NCI-H1436 treated with DMSO at 0.1 percent for 48 hours (cell line): ENCODE results near the gene KIT.

Source experiments
- DNase-seq: peaks from one replicate; lab custom pipeline; 2025; lab: John Stamatoyannopoulos, UW

KIT gene

DNA sequence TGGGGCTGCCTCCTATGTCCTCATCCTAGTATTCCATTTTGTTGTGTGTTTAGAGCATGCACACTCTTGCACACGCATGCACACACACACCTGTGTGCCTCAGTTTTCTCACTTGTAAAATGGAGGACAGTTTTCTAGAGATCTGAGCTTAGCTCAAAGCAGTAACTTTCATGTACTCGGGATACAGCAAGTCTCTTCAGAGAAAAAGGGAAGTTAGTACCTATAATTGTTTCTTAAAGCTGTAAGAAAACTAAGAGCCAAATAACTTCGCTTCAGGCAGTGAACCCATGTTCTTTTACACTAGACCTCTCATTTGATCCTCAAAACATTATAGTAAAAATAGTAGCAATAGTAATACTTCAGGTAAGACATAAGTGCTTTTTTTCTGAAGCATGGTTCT lies 49.6 kb downstream of the KIT start:
- DNase-seq = no peak

DNA sequence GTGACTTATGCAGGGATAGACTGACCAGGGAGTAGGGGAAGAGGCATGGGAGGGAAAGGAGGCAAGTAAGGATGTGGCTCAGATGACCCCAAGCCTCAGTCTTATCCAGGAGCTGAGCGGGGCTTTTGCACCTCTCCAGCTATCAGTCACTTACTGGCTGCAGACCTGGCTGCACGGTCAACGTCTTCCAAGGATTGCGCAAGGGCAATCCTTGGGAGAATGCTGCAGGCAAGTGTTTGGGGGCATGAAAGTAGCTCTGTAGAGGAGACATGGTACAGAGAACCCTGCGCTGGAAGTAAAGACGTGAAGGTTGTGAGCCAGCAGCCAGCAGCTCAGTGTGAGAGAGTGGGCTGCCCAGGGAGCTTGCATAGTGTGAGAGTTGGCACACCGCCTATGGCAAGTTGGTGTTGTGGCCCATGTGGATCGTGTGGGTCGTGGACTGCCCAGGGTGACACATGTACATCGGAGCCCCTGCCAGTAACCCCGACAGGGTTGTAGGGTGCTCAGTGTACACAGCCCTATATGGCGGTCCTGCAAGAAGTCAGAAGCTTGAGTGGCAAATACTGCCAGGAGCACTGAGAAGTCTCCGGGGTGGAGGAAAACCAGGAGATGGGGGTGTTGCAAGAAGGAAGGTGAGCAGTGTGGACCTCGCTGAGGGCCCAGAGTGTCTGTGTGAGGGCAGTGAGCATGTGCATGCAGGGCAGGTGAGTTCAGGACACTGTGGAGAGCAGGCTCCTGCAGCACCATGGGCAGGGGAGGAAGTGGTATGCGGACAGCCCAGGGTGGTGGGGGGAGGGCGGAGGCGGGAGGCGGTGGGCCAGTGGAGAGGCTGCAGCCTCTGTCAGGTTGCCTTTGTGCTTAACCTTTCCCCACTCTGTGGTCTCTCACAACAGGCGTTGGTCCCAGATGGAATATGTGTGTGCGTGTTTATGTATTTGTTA lies 50.9 kb downstream of the KIT start:
- DNase-seq = no peak

DNA sequence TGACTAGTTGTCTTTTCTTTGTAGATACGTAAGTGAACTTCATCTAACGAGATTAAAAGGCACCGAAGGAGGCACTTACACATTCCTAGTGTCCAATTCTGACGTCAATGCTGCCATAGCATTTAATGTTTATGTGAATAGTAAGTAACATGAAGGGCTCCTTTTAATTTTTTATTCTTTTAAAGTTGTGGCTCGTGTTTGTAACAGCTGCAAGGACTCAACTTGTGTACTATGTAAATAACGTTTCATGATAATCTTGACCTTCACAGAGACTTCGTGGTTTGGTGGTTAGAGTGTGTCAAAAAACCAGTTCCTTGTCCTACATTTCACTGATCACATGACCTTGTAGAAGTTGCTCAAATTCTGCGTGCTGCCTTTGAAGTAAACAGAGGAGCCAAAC lies 51.6 kb downstream of the KIT start:
- DNase-seq = no peak

DNA sequence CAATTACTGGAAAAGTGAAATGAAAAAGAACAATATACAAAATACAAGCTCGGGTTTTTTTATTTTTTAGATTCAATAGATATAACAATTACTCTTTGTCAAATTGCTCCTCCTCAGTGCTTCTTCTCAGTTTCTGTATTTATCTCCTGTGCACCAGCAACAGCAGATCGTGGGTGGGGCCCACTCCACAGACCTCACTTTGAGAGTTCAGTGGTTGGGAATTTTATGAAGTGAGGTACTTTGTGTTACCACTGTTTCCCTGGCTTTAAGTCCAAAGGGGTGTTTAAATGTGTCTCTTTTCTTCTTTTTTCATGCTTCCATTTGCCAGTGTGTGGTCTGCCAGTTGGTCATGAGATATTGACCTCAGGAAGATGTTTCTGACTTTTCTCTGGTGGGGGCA lies 54.4 kb downstream of the KIT start:
- DNase-seq = no peak

DNA sequence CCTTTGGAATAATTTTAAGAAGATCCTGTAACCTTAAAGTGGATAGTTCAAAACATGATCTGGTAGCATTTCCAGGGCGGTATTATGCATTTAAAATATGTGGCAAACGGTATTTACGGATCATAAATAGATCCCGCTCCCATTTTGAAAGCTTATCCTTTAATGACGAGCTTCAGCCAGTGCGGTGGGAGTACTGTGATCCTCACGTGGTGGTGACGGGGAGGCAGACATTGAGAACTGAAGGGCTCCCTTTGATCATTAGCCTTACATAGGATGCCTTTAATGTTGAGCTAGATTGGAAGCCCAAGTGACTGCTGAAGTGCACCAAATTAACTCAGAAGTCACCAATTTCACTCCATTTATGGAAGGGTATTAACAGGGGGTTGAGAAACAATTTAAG lies 56.9 kb downstream of the KIT start:
- no peak for DNase-seq

DNA sequence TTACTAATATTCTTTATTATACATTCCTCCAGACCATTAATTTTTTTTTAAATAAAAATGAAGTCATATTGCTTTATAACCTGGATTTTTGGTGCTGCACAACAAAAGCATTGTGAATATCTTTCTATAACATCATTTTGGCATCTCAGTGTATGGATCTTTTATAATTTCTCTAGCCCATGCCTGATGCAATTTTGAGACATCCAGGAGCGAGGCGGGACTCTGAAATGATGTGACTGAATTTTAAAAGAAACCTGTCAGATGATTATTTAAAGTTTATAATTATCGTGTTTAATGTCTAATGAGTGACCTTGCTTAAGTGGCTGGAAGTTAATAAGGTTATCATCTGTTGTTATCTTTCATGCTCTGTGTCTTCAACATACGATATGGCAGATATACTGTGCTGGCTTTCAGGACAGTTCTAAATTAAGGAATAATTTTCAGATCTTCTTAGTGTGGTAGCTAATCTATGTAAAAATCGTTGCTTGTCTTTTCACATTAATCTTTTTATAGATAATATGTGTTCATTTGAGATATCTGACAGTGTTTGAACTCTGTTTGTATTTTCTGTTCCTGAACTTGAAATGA lies 58.8 kb downstream of the KIT start:
- no peak for DNase-seq

DNA sequence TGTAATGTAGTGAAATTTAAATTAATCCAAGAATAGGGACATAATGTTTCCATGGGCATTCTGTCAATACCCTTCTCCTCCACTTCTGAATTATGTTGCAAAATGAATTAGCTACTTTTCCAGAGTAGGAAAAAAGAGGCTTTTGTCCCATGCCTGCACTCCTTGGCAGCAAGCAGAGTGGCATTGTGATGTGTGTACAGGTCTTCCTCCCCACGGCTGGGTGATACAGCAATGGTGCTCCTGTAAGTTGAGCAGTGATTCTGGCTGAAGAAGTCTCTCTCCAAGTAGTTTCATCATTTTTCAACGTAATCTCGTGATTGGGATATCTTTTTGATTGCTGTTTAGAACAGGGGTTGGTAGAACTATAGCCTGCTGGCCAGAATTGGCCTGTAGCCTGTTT lies 59.9 kb downstream of the KIT start:
- DNase-seq = no peak

DNA sequence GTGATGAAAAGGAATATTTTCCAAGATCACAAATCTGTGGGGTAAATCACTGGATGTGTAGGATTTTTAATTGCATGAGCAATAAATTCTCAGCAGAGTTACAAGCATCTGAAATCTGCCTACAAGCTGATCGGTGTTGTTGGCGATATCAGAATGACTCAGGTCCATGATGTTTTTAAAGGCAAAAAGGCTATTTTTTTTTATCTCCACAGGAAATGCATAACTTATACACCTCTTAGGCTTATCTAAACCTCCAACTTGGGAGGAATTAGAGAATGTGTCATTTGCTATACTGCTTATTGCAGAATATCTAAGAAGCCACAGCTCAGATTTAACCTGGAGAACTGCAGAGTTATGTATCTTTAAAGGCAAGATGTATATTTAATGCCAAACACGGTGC lies 61.6 kb downstream of the KIT start:
- no peak for DNase-seq

DNA sequence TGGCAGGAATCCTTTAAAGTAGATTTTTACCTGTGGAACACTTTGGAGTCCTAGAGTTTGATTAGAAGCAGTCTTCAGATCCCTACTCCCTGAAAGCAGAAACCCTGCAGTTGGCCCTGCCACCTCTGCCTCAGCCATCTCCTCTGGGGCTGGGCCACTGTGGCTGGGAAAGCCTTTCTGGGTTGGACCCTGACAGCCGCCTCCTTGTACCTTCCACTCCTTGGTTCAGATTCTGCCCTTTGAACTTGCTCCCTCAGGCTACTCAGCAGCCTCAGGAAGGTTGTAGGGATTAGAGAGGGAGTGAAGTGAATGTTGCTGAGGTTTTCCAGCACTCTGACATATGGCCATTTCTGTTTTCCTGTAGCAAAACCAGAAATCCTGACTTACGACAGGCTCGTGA lies 65.5 kb downstream of the KIT start:
- DNase-seq = no peak

DNA sequence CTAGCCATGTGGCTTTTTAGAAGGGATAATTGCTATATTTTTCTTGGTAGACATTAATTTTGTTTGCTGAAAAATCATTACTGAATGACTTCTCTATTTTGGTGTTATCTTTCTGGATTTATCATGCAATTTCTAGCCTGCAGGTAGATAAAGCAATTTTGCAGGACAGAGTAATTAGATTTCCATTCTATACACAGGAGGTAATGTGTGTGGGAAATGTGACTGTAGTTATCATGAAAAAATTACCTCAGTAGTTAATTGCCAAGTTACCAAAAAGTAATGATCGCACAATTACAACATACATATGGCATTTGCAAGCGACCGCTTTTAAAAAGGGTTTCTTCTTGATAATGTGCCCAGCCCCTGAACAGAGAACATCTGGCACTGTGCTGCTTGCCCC lies 66.1 kb downstream of the KIT start:
- DNase-seq = no peak

DNA sequence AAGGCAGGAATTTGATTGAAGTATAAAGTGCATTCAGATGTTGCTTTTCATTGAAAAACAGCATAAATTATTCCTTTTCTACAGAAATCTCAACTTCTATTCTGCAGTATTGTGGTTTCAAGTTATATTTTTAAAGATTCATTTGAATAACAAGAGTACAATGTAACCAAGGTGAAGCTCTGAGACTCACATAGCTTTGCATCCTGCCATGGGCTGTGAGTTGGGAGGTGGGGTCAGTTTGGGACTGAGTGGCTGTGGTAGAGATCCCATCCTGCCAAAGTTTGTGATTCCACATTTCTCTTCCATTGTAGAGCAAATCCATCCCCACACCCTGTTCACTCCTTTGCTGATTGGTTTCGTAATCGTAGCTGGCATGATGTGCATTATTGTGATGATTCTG lies 69.2 kb downstream of the KIT start:
- no peak for DNase-seq

DNA sequence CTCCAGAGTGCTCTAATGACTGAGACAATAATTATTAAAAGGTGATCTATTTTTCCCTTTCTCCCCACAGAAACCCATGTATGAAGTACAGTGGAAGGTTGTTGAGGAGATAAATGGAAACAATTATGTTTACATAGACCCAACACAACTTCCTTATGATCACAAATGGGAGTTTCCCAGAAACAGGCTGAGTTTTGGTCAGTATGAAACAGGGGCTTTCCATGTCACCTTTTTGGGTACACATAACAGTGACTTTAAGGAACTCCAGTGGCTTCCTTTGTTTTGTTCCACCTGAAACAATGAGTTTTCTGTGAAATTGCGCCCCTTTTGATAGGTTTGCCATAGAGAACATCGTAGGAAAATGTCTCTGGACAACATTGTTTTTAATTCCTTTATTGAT lies 69.6 kb downstream of the KIT start:
- no peak for DNase-seq

DNA sequence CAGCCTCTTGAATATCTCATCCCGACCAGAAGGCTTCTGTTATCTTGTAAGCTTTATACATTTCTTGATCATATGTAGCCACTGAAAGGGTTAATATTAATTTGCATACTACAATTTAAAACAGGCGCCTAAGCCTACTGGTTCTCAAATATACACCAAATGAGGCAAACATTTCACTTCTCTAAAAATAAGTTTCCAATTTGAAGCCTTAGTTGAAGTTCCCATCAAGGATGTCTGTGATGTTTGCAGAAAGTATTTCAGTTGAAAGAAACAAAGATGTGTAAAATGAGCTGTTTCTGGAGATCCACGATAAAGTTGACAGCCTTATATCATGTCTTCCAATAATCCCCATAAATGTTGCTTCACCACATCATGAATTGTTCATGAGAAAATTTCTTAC lies 70.6 kb downstream of the KIT start:
- DNase-seq = no peak

DNA sequence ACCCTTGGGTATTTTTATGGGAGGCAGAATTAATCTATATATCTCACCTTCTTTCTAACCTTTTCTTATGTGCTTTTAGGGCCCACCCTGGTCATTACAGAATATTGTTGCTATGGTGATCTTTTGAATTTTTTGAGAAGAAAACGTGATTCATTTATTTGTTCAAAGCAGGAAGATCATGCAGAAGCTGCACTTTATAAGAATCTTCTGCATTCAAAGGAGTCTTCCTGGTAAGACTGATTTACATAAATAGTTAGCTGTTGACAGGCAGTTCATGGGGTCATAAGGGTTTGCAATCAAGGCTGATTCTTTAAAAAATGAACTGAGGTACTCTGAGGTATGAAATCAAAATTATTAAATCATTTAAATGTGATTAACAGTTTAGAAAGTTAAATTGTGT lies 71.5 kb downstream of the KIT start:
- no peak for DNase-seq

DNA sequence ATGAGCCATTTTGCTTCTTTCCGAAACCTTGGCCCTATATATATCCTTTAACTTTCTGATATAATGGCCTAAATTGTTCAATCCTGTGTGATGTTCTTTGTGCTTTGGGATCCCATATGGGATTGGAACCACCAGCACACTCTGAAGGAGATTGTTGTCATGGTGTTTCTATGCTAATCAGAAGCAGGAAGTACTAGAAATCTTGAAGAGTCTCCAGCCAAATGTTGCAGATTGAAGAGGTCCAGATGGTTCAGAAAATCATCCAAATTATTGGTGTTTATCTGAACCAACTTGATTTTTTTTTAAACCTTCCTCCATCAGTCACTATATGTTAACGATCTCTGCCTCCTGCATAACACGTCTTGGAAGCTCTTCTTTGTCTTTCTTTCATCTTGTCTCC lies 72.8 kb downstream of the KIT start:
- DNase-seq = no peak

DNA sequence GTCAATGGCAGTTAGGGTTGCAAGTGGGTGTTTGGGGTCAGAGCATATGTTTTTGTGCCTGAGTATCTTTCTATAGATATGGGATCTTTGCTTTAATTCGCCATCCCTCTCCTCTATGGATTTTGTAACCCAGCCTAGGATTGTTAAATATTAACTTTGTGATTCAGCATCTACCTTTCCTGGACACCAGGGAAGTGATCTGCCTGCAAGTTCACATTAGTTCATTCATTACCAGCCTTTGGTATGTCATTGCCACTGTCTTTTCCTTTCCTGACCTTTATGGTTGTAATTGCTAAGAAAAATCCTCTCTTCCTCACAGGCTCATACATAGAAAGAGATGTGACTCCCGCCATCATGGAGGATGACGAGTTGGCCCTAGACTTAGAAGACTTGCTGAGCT lies 73.8 kb downstream of the KIT start:
- no peak for DNase-seq

DNA sequence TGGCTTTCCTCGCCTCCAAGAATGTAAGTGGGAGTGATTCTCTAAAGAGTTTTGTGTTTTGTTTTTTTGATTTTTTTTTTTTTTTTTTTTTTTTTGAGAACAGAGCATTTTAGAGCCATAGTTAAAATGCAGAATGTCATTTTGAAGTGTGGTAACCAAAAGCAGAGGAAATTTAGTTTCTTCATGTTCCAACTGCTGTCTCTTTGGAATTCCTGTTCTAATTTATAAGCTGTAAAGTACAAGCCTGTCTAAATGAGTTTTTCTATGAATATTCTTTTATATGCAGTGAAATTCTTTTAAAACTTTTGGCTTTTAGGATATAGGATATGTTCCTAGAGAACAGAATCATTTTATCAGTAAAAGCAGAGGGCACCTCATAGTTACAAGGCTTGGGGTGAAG lies 74.2 kb downstream of the KIT start:
- no peak for DNase-seq

DNA sequence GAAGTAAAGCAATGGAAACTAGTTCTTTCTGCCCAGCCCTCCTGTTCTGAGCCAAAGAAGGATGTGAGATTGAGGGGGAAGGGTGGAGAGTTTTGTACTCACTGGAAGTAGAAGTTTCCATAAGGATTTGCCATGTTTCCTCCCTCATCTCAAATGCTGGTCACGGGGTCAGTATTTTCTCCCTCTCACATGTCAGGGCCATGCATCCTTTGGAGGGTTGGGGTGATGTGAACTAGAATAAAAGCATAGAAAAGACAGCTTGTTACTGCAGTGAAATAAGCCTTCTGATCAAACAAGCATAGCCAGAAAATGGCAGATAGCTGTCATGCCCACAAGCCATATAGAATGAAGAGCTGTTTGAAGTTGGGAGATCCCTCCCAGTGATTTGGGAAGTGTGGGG lies 79.7 kb downstream of the KIT start:
- no peak for DNase-seq

DNA sequence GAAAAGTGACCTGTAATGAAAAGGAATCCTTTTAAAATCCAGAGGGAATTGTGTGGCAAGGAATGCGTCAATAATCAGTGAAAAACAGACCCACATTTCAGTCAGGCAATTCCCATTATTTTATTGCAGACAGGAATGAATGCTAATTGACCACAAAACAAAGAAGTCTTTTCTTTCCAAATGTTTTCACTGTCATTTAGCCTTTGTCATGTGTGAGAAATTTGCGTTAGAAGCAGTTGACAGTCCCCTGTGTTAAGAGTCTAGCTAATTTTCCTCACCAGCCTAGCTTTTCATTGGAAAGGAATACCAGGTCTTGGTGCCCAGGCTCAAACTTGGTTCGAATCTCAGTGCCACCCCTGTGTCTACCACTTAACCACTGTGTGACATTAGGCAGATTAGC lies 83.4 kb downstream of the KIT start:
- no peak for DNase-seq

DNA sequence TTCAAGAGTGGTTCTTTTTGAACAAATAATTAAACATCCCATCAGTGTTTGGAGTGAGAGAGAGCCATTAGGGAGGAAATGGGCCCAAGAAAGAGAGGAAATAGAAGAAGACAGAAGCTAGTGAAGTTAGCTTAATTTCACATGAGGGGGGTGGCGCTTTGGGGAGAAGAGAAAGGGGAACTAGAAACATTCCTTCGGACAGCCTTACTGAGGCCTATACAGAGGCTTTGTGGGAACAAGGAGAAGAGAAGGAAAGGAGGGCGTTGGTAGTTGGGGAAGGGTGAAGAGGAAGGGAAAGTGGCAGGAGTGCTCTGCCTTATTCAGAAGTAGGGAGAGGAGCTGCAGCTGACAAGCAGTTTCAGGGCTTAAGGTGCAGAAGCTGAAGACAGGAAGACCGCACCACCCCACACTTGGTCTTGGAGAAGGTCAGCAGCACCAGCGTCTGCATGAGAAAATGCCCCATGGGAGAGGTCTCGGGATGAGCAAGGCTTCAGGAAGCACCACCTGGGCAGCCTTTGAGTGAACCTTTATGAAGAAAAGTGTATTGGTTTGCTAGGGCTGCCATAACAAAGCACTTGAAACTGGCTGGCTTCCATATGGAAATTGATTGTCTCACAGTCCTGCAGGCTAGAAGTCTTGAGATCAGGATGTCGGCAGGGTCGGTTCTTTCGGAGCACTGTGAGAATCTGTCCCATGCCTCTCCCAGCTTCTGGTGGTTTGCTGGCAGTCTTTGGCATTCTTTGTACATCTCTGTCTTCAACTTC lies 85.1 kb downstream of the KIT start:
- DNase-seq = no peak

DNA sequence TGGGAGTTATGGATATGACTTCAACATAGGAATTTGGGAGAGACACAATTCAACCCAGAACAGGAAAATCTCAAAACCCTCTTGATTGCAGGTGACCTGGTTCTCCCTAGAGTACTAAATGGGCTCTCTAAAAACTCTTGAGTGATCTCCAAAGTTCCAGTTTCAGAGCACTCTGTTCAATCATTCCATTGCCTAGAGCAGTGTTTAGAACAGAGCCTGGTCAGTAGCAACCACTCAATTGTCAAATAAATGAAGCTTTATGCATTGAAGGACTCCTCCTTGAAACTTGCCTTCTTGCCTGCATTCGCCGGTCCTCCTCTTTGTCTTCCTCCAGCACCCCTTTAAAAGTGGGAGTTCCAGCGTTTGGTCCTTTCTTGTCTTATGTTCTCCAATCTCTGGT lies 85.8 kb downstream of the KIT start:
- DNase-seq = no peak

DNA sequence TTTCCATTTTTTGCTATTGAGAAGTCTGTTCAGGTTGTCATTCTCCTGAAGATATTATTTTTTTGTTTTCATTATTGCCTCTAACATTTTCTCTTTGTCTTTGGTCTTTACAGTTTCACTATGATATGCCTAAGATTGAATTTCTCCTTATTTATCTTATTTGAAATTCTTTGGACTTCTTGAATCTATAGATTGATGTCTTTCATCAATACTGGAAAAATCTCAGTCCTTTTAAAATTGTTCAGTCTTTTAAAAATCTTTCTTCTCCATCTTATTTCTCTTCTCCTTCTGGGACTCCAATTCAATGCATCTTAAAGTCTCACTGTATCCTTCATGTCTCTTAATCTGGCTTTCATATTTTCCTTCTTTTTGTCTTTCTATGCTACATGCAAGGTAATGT lies 86.7 kb downstream of the KIT start:
- no peak for DNase-seq
